Liver (tissue), 3 donors: Measurements from ENCODE around the gene RPS6KC1.

Experiments used
- CTCF ChIP-seq: fragments of 150-350 bp; IDR thresholded peaks from 2 replicates; pipeline ENCODE4 v1.5.1; 2017; ENCODE audit warnings: improper control_type of control experiment, low read depth, low read length; ENCODE audit not compliant: missing input control
- TAF1 ChIP-seq: conservative IDR thresholded peaks from 2 replicates; pipeline ENCODE4 v1.6.1; 2016; ENCODE audit warnings: antibody characterized with exemption, mild to moderate bottlenecking
- donor health status: healthy.
- donor health status: healthy.

GRCh38 chr1:213284626-213285025 lies 233.6 kb downstream of the RPS6KC1 start:
- no peak for TF ChIP-seq TAF1
- no peak for TF ChIP-seq CTCF
